IPS DF 6.9 (cell line): Measurements from ENCODE around the gene INTS6L.

Experiments used
- DNase-seq: peaks from one replicate; pipeline ENCODE4 v3.0.0-alpha.2; 2013; ENCODE audit warnings: low read depth, low spot score
- H3K27ac ChIP-seq: one replicate; pipeline ENCODE4 v1.5.1; 2013; ENCODE audit warnings: low read length, control low read depth
- H3K27me3 ChIP-seq: 2 replicates; pipeline ENCODE4 v1.6.1; 2013; ENCODE audit warnings: mild to moderate bottlenecking, low read length; ENCODE audit not compliant: control insufficient read depth, insufficient read depth
- H3K36me3 ChIP-seq: 2 replicates; pipeline ENCODE4 v1.6.1; 2013; ENCODE audit warnings: low read length; ENCODE audit not compliant: control insufficient read depth, insufficient read depth
- H3K4me1 ChIP-seq: 2 replicates; pipeline ENCODE4 v1.6.1; 2013; ENCODE audit warnings: low read length; ENCODE audit not compliant: control insufficient read depth, insufficient read depth
- H3K4me3 ChIP-seq: 2 replicates; pipeline ENCODE4 v1.5.1; 2013; ENCODE audit warnings: mild to moderate bottlenecking, low read length
- H3K9me3 ChIP-seq: 2 replicates; pipeline ENCODE4 v1.6.1; 2013; ENCODE audit warnings: low read length, inconsistent platforms; ENCODE audit not compliant: control insufficient read depth, insufficient read depth
- WGBS: extraction: QIAGEN DNeasy Blood & Tissue Kit; methylation state at CpG from one replicate; pipeline ENCODE4 v1.1.7; 2013; ENCODE audit warnings: mixed read lengths, missing lambda C conversion rate; ENCODE audit not compliant: insufficient read length, insufficient coverage; 5-methylcytosine and 5-hydroxymethylcytosine counted together

INTS6L gene

DNA sequence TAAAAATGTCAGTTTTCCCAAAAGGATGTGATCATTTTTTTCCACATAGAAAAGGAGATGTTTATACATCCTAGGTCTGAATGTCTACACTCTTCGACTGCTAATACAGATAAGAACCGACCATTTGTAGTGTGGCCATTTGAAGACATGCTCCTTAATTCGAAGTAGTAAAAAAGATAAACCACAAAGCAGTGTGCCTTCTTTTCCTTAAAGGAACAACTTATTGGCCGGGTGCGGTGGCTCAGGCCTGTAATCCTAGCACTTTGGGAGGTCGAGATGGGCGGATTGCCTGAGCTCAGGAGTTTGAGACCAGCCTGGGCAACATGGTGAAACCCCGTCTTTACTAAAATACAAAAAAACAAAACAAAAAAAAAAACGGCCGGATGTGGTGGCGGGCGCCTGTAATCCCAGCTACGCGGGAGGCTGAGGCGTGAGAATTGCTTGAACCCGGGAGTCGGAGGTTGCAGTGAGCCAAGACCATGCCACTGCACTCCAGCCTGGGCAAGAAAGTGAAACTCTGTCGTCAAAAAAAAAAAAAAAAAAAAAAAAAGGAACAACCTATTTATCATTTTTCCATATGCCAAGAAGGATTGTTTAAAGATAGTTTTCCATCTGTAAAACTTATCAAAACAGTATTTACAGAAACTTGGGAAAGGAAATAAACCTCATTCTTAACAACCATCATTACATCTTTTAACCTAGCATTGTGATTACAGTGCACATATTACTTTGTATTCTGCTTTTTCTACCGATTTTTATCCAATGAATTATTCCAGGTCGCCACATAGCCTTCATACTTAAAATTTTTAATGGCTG, 2.6 kb downstream of the INTS6L start:
- H3K36me3 ChIP-seq, result no peaks in the 10 kb centered on the region
- no CpG with 5 or more reads among the region's 20 CpGs for WGBS
- H3K9me3 ChIP-seq, result no peaks in the 10 kb centered on the region
- H3K4me3 ChIP-seq, result no peak overlapping the region
- no peak for DNase-seq
- H3K4me1 ChIP-seq, result no peaks in the 10 kb centered on the region
- H3K27ac ChIP-seq, result no peak overlapping the region
- no peaks in the 10 kb centered on the region for H3K27me3 ChIP-seq

DNA sequence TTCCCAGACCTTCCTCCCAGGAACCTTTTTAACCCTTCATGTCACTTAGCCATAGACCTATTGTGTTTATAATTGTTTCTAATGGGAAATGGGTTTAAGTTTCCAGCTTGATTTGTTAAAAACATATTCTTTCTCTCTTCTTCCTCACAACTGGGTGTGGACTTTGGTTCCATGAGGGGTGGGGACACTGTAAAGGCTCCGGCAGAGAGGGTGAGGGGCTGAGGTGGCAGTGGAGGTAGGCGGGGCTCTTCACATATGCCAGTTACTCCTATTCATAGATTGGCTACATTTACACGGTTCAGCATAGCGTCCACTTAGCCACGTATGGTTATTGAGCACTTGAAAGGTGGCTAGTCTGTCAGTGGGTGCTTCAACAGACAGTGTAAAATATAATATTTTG, 7.8 kb downstream of the INTS6L start:
- H3K27me3 ChIP-seq, result no peaks in the 10 kb centered on the region
- no peaks in the 10 kb centered on the region for H3K4me1 ChIP-seq
- H3K4me3 ChIP-seq, result no peak overlapping the region

DNA sequence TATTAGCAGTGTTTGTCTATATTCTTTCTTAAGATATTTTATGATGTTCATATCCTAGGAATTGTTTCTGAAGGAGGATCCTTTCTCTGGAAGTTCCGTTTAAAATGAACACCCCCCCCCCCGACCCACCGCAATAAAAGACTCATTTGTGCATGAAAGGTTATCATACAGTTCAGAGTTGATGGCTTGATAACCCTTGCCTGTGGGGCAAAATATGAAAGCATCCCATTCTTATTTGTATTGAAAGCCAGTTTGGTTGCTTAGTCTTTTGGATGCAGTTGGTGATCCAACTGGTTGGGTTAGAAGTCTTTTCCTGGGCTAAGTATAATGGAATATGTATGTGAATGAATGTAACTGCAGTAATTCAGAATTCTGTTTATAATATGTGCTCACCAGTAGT, 8.3 kb downstream of the INTS6L start:
- H3K9me3 ChIP-seq, result no peaks in the 10 kb centered on the region
- no peaks in the 10 kb centered on the region for H3K4me1 ChIP-seq
- no peaks in the 10 kb centered on the region for H3K36me3 ChIP-seq
- H3K27ac ChIP-seq, result no peak overlapping the region
- no peaks in the 10 kb centered on the region for H3K27me3 ChIP-seq
- no peak for DNase-seq
- no peak overlapping the region for H3K4me3 ChIP-seq
- WGBS, result no CpG with 5 or more reads among the region's 3 CpGs

More for the DNA sequence above, 7.8 kb downstream of the INTS6L start:
- Histone ChIP-seq H3K27ac (no peak overlapping the region), H3K36me3 (no peaks in the 10 kb centered on the region), H3K9me3 (no peaks in the 10 kb centered on the region)
- WGBS, result no CpG with 5 or more reads among the region's 5 CpGs
- DNase-seq, result no peak

DNA sequence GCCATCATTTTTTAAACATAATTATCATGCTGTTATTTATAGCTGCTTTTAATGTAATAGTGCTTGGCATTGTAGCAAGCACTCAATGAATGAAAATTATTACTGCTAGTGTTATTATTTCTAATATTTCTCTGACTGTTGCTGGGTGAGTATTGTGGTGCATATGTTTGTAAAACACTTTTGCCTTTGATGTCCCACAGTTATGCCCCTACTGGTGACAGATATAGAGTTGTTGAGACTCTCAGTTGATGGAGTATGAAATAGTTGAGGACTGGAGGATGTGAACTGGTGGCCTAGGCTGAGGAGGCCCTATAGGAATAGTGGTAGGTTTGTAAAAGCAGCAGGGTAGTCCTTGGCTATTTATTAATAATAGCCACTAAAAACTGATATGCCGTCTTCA, 9.6 kb downstream of the INTS6L start:
- Histone ChIP-seq H3K27ac (no peak overlapping the region), H3K27me3 (no peaks in the 10 kb centered on the region), H3K4me3 (no peak overlapping the region), H3K9me3 (no peaks in the 10 kb centered on the region), H3K36me3 (no peaks in the 10 kb centered on the region), H3K4me1 (no peaks in the 10 kb centered on the region)
- WGBS, result no CpG with 5 or more reads among the region's 1 CpG
- DNase-seq, result no peak

DNA sequence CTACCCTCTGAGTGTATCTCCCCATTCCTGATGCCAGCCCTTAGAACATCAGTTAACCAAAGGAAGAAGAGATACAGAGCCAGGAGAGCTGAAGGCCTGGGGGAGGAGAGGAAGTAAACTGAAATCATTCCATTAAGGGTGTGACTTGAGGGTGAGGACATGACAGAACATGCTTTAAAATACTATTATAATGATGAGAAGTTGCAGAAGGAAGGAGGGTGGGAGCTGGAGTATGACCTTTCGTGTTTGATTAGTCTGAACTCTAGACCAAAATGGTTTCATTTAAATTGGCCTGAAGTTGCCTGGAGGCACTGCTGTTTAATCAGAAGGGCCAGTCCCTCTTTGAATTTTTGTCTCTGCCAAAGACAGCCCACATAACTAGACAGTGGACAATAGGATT, 11.4 kb downstream of the INTS6L start:
- Histone ChIP-seq H3K27ac (no peak overlapping the region), H3K4me1 (no peaks in the 10 kb centered on the region), H3K36me3 (no peaks in the 10 kb centered on the region), H3K4me3 (no peak overlapping the region), H3K9me3 (no peaks in the 10 kb centered on the region), H3K27me3 (no peaks in the 10 kb centered on the region)
- WGBS, result no CpG with 5 or more reads among the region's 1 CpG
- DNase-seq, result no peak

DNA sequence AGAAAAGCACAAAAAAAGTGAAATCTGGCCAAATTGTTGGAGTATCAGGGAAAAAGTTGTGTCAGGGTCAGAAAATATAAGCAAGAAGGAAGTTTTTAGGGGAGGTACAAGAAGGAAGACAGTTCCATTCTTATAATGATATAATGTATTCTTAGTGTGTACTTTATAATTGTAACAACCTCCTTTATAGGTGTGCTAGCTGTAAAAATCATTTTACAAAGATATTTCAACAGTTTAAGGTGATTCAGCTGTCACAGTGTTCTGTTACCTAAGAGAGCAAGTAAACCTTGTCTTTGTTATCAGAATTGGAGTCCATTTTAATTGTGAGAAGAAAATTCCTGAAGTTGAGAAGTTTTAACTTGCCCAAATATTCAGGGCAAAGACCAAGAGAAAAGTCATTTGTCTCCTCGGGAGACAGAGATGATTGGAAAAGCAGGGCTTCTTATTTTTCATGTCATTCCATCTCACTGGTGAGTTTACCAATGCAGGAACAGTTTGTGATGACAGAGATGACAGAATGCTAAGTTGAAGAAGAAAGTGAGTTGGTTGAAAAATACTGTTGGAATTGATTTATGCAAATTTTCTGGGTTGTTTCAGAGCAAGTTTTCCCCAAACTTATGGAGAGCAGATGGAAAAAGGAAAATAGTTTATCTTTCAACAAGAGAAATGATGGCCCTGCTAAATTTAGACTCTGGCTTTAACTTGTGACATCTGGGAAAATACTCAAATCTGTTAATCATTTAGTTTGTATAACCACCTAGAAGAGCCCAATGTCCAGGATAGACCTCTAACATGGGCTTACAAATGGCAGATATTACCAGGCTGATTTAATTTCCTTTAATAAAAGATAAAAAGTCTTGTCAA, 14.8 kb downstream of the INTS6L start:
- H3K27ac ChIP-seq, result no peak overlapping the region
- H3K36me3 ChIP-seq, result no peaks in the 10 kb centered on the region
- H3K4me3 ChIP-seq, result no peak overlapping the region
- no peaks in the 10 kb centered on the region for H3K27me3 ChIP-seq
- H3K9me3 ChIP-seq, result no peaks in the 10 kb centered on the region
- no peaks in the 10 kb centered on the region for H3K4me1 ChIP-seq
- DNase-seq, result no peak
- WGBS, result no CpG with 5 or more reads among the region's 1 CpG

DNA sequence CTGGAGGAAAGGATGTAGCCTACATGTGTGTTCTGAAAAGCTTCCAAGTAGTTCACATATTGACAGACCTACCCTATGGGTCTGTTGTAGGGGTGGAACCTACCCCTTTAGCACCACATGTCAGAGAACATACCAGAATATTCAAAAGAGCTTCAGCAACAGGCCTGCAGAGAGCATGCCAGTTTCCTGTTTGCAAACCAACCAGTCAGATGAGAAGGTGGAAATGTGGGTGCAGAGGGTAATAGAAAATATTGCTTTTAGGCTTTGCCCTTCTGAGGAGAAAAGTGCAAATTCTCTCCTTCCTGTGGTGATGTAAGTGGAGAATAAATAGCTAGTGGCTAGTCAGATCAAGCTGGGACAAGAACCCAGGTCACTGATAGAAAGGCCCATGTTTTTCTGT, 16.4 kb downstream of the INTS6L start:
- DNase-seq, result no peak
- no peak overlapping the region for H3K27ac ChIP-seq
- no peaks in the 10 kb centered on the region for H3K36me3 ChIP-seq
- no peak overlapping the region for H3K4me3 ChIP-seq
- H3K4me1 ChIP-seq, result no peaks in the 10 kb centered on the region
- H3K27me3 ChIP-seq, result no peaks in the 10 kb centered on the region
- no peaks in the 10 kb centered on the region for H3K9me3 ChIP-seq

DNA sequence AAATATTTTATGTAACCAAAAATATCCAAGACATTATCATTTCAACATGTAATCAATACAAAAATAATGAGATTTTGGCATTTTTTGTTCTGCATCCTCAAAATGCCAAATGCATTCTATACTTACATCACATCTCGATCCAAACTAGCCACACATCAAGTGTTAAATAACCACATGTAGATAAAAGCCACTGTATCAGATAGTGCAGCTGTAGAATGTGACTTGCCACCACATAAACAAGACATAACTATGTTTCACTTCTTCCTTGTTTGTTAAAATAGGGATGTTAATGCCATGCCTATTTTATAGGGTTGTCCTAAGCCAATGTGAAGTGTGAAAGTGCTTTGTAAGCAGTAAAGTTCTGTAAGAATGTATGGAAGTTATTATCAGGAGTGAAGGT, 20.9 kb downstream of the INTS6L start:
- no peaks in the 10 kb centered on the region for H3K4me1 ChIP-seq
- DNase-seq, result no peak

DNA sequence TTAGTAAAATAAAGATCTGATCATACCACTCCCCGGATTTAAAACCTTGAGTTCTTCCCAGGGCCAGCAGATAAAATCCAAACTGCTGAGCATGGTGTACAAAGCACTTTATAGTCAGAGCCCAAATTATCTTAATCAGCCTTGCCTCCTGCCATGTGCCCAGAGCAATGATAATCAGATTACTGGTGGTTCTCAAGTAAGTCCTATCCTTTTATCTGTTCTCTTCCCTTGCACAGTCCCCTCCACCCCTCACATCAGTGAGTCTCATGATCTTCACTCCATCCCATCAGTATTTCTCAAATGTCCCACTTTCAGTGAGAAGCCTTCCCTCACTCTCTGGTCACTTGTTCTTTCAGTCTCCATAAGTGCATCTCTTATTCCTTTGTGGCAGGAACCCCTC, 22.7 kb downstream of the INTS6L start:
- Histone ChIP-seq H3K36me3 (no peaks in the 10 kb centered on the region), H3K9me3 (no peaks in the 10 kb centered on the region), H3K4me3 (no peak overlapping the region), H3K4me1 (no peaks in the 10 kb centered on the region), H3K27me3 (no peaks in the 10 kb centered on the region), H3K27ac (no peak overlapping the region)
- WGBS, result no CpG with 5 or more reads among the region's 1 CpG
- no peak for DNase-seq

More for the DNA sequence above, 20.9 kb downstream of the INTS6L start:
- Histone ChIP-seq H3K9me3 (no peaks in the 10 kb centered on the region), H3K4me3 (no peak overlapping the region), H3K27ac (no peak overlapping the region), H3K27me3 (no peaks in the 10 kb centered on the region), H3K36me3 (no peaks in the 10 kb centered on the region)
- WGBS, result no CpG with 5 or more reads among the region's 1 CpG

DNA sequence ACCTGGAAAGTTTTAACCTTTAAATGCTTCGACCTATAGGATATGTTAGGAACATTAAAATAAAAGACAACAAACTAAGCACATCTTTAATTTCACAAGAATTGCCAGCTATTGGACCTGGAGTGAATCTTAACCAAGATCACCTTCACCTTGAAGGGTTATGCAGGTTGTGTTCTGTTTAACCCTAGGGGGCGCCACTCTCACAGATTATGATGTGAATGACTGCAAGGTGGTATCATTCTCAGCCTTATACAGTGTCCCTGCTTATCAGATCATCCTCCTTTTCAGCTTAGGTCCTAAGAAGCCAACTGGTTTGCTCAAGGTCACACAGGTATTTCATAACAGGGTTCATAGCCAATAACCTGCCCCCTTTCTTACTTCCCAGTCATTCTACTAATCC, 23.5 kb downstream of the INTS6L start:
- no peak overlapping the region for H3K4me3 ChIP-seq
- no peak for DNase-seq
- no peaks in the 10 kb centered on the region for H3K27me3 ChIP-seq
- no CpG with 5 or more reads among the region's 2 CpGs for WGBS
- no peaks in the 10 kb centered on the region for H3K36me3 ChIP-seq
- H3K27ac ChIP-seq, result no peak overlapping the region
- no peaks in the 10 kb centered on the region for H3K9me3 ChIP-seq
- no peaks in the 10 kb centered on the region for H3K4me1 ChIP-seq
